ENCODE data around the gene PCDHA2.

Gene PCDHA2

GRCh38 chr5:140840978-140841962 is 46.6 kb downstream of the PCDHA2 start, which contains the start of gene PCDHA8:
Gene PCDHA8, plus strand, starts transcription at chr5:140841187. Its CDS starts 135 bp downstream, at chr5:140841322.
- in situ Hi-C loops (cut with HindIII; ENCODE audit: low sequenced_read_pairs), result no loop called here
- DNase-seq (ENCODE audit: low read depth, low spot score), result no peak
- H3K4me3 ChIP-seq (ENCODE audit: low read depth, low read length), result no peak within 1 kb of the TSS
- peak; percentile 21 for TF ChIP-seq CTCF (IDR thresholded peaks at IDR 0.05; ENCODE audit: low read depth, low read length)

GRCh38 chr5:140842798-140843733 is 48.4 kb downstream of the PCDHA2 start:
- no peak for TF ChIP-seq CTCF (IDR thresholded peaks at IDR 0.05; ENCODE audit: low read depth, low read length)
- H3K4me3 ChIP-seq (ENCODE audit: low read depth, low read length), result no peak overlapping the region
- in situ Hi-C loops (cut with HindIII; ENCODE audit: low sequenced_read_pairs), result no loop called here
- no peak for DNase-seq (ENCODE audit: low read depth, low spot score)

Data from astrocyte of the spinal cord (primary cell).